Activated naive CD4-positive, alpha-beta T cell treated with anti-CD3 and anti-CD28 coated beads, Interleukin-2, amount 50 U/mL, for 72 hours (primary cell): ENCODE data around the gene POLR2E. TPM values are rescaled to one million over a fixed set of nuclear protein-coding genes. Genes with fewer than 3 reads are reported as not detected.
"Not testable (repeated sequence)": the region's sequence is repeated elsewhere in the genome, so short reads cannot be mapped to it uniquely, and the experiment has no call there.

Experiments
- ATAC-seq, 2 donors: fragments of 150-1000 bp; cut with Tn5 transposase; 2 replicates each; pipeline ENCODE4 v1.10.0; 2021; ENCODE audit warnings: mild to moderate bottlenecking in 2 of 2, moderate library complexity in 2 of 2
- DNase-seq, 2 donors: peaks; one replicate each; pipeline ENCODE4 v3.0.0; 2021 to 2022; ENCODE audit warnings: low spot score in 2 of 2
- H3K27ac Mint-ChIP-seq, 2 donors: one replicate each; pipeline ENCODE4 v1.8.0; 2022; ENCODE audit warnings: mild to moderate bottlenecking in 2 of 2, mixed read lengths in 2 of 2
- H3K36me3 Mint-ChIP-seq, 2 donors: one replicate each; pipeline ENCODE4 v1.8.0; 2022; ENCODE audit warnings: mixed read lengths in 2 of 2
- H3K9me3 Mint-ChIP-seq, 2 donors: one replicate each; pipeline ENCODE4 v1.8.0; 2022; ENCODE audit warnings: mixed read lengths in 2 of 2
- total RNA-seq, 2 donors: library from RNA; stranded (reverse); gene quantifications; one replicate each; pipeline ENCODE4 v1.2.3, GENCODE V29; 2022

Gene POLR2E
- total RNA-seq, 2 donors from 2014 or later, result 248 to 259 TPM

- Mint-ChIP-seq H3K9me3 (no peaks in the 10 kb centered on the region), H3K27ac (no peak overlapping the region), H3K36me3 (peaks cover 0 to 13% of the 10 kb centered on the region in 2 donors)
- ATAC-seq, result no peak
- DNase-seq, result no peak
Measured at GRCh38 chr19:1116726-1117581, 21.8 kb upstream of the POLR2E start.

- DNase-seq, result no peak
- Mint-ChIP-seq H3K36me3 (peaks cover 0 to 7% of the 10 kb centered on the region in 2 donors), H3K27ac (peak overlapping the region in 1 of 2 donors; percentile 36), H3K9me3 (no peaks in the 10 kb centered on the region)
- no peak for ATAC-seq
Measured at GRCh38 chr19:1115646-1116420, 20.7 kb upstream of the POLR2E start.

- H3K36me3 Mint-ChIP-seq, H3K9me3 Mint-ChIP-seq: not testable (repeated sequence)
Measured at GRCh38 chr19:1114728-1115127, 19.6 kb upstream of the POLR2E start.

GRCh38 chr19:1113986-1114483 lies 18.9 kb upstream of the POLR2E start:
- Mint-ChIP-seq H3K27ac (peak overlapping the region in 1 of 2 donors; percentile 32), H3K9me3 (no peaks in the 10 kb centered on the region), H3K36me3 (peaks cover 0 to 7% of the 10 kb centered on the region in 2 donors)
- no peak for DNase-seq
- no peak for ATAC-seq

More at GRCh38 chr19:1114728-1115127, 19.6 kb upstream of the POLR2E start:
- not testable (repeated sequence) for ATAC-seq, DNase-seq
- H3K27ac Mint-ChIP-seq, result peak overlapping the region; percentile 51 to 72

- Mint-ChIP-seq H3K36me3 (peaks cover 0 to 3% of the 10 kb centered on the region in 2 donors), H3K27ac (peak overlapping the region; percentile 32 to 44), H3K9me3 (no peaks in the 10 kb centered on the region)
- DNase-seq (peak in 1 of 2 donors; percentile 81), ATAC-seq (peak; percentile 56 to 70)
Measured at GRCh38 chr19:1113030-1113985, 18.1 kb upstream of the POLR2E start.

- DNase-seq (no peak), ATAC-seq (no peak)
- Mint-ChIP-seq H3K27ac (peak overlapping the region; percentile 32 to 77), H3K36me3 (no peaks in the 10 kb centered on the region), H3K9me3 (no peaks in the 10 kb centered on the region)
Measured at GRCh38 chr19:1112268-1113029, 17.3 kb upstream of the POLR2E start.

- ATAC-seq, result no peak
- DNase-seq, result no peak
- Mint-ChIP-seq H3K36me3 (no peaks in the 10 kb centered on the region), H3K27ac (no peak overlapping the region), H3K9me3 (no peaks in the 10 kb centered on the region)
Measured at GRCh38 chr19:1111641-1112267, 16.6 kb upstream of the POLR2E start.

GRCh38 chr19:1110809-1111640 lies 15.8 kb upstream of the POLR2E start:
- Mint-ChIP-seq H3K27ac (no peak overlapping the region), H3K9me3 (no peaks in the 10 kb centered on the region), H3K36me3 (no peaks in the 10 kb centered on the region)
- ATAC-seq (no peak), DNase-seq (no peak)

GRCh38 chr19:1109697-1110671 lies 14.8 kb upstream of the POLR2E start:
- H3K36me3 Mint-ChIP-seq, result no peaks in the 10 kb centered on the region
- no peaks in the 10 kb centered on the region for H3K9me3 Mint-ChIP-seq
- ATAC-seq, result peak in 1 of 2 donors; percentile 5
- H3K27ac Mint-ChIP-seq, result no peak overlapping the region
- DNase-seq, result no peak

- Mint-ChIP-seq H3K27ac (no peak overlapping the region), H3K36me3 (no peaks in the 10 kb centered on the region), H3K9me3 (no peaks in the 10 kb centered on the region)
- ATAC-seq, result no peak
- DNase-seq, result no peak
Measured at GRCh38 chr19:1109032-1109551, 13.9 kb upstream of the POLR2E start.

- H3K27ac Mint-ChIP-seq, result no peak overlapping the region
- no peaks in the 10 kb centered on the region for H3K36me3 Mint-ChIP-seq
- H3K9me3 Mint-ChIP-seq, result no peaks in the 10 kb centered on the region
- no peak for DNase-seq
- ATAC-seq, result no peak
Measured at GRCh38 chr19:1108291-1109031, 13.3 kb upstream of the POLR2E start.

- no peak overlapping the region for H3K27ac Mint-ChIP-seq
- no peak for DNase-seq
- no peaks in the 10 kb centered on the region for H3K36me3 Mint-ChIP-seq
- no peaks in the 10 kb centered on the region for H3K9me3 Mint-ChIP-seq
- ATAC-seq, result no peak
Measured at GRCh38 chr19:1107661-1108261, 12.6 kb upstream of the POLR2E start.
